ENCODE measurements around the gene EI24. TPM values are rescaled to one million over a fixed set of nuclear protein-coding genes. Genes with fewer than 3 reads are reported as not detected.

EI24 gene
- total and polyA plus RNA-seq, 9 of the 15 experiments (the other 6 are each of a cell fraction or from before 2014, with no cell fraction given): 50.4 to 260 (median 168) TPM

DNA sequence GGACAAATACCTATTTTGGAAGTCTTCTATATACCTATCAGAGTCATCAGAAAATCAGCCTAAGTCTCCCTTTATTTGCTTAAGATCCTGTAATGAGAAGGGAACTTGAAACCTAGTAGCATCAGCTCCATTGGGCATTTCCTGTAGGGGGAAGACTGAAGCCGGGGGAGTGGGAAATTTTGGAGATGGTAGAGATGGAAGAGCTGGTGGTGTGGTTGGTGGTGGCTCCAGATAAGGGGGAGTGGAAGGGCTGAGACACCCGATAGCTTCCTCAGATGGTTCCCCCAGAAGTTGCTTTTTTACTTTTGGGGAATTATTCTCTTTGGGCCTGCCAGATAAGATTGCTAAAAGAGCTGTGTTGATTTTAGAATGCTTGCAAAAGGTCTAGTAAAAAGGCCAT lies 16.4 kb upstream of the EI24 start (continued):
- TF ChIP-seq ZBTB11 (CRISPR knock-in tag; IDR thresholded peaks at IDR 0.05) (peak in 2 of 3 experiments; percentile 54 to 93; a peak in 4 of 6 replicates), GMEB1 (CRISPR knock-in tag; IDR thresholded peaks at IDR 0.05) (no peak), RUNX1 (IDR thresholded peaks at IDR 0.05; ENCODE audit: low read depth) (peak; percentile 94; the same call in 1 of the 2 replicates), XRCC5 (IDR thresholded peaks at IDR 0.05; ENCODE audit: low read depth, low read length) (no peak), ZNF699 (CRISPR knock-in tag; IDR thresholded peaks at IDR 0.05; ENCODE audit: insufficient replicate concordance) (no peak), KAT7 (CRISPR knock-in tag; IDR thresholded peaks at IDR 0.05; ENCODE audit: borderline replicate concordance) (no peak), ESRRA (IDR thresholded peaks at IDR 0.05; ENCODE audit: borderline replicate concordance, low read depth) (no peak), GABPB1 (CRISPR knock-in tag; IDR thresholded peaks at IDR 0.05) (peak; percentile 18; the same call in 1 of the 2 replicates), MCM7 (IDR thresholded peaks at IDR 0.05) (no peak), ZNF24 (IDR thresholded peaks at IDR 0.05) (no peak), RHOXF2B (CRISPR knock-in tag; conservative IDR thresholded peaks at IDR 0.05) (no peak), ZBTB17 (CRISPR knock-in tag; IDR thresholded peaks at IDR 0.05) (0 out of 2 replicates have a peak, but pooled peaks have one; percentile 21), ZNF174 (CRISPR knock-in tag; IDR thresholded peaks at IDR 0.05) (no peak), POLR2G (IDR thresholded peaks at IDR 0.05; ENCODE audit: low read depth, low read length) (no peak), SPI1 (IDR thresholded peaks at IDR 0.05; ENCODE audit: borderline replicate concordance, low read depth, low read length) (peak; percentile 9; the same call in 1 of the 2 replicates), NUFIP1 (IDR thresholded peaks at IDR 0.05; ENCODE audit: partially characterized antibody) (no peak), ZNF384 (IDR thresholded peaks at IDR 0.05; ENCODE audit: low read depth, low read length) (peak; percentile 52)
- TF ChIP-seq, protein P1, sequence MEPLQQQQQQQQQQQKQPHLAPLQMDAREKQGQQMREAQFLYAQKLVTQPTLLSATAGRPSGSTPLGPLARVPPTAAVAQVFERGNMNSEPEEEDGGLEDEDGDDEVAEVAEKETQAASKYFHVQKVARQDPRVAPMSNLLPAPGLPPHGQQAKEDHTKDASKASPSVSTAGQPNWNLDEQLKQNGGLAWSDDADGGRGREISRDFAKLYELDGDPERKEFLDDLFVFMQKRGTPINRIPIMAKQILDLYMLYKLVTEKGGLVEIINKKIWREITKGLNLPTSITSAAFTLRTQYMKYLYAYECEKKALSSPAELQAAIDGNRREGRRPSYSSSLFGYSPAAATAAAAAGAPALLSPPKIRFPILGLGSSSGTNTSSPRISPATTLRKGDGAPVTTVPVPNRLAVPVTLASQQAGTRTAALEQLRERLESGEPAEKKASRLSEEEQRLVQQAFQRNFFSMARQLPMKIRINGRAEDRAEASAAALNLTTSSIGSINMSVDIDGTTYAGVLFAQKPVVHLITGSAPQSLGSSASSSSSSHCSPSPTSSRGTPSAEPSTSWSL (CRISPR knock-in tag; IDR thresholded peaks at IDR 0.05; ENCODE audit: borderline replicate concordance): no peak
- TF ChIP-seq, protein P2, sequence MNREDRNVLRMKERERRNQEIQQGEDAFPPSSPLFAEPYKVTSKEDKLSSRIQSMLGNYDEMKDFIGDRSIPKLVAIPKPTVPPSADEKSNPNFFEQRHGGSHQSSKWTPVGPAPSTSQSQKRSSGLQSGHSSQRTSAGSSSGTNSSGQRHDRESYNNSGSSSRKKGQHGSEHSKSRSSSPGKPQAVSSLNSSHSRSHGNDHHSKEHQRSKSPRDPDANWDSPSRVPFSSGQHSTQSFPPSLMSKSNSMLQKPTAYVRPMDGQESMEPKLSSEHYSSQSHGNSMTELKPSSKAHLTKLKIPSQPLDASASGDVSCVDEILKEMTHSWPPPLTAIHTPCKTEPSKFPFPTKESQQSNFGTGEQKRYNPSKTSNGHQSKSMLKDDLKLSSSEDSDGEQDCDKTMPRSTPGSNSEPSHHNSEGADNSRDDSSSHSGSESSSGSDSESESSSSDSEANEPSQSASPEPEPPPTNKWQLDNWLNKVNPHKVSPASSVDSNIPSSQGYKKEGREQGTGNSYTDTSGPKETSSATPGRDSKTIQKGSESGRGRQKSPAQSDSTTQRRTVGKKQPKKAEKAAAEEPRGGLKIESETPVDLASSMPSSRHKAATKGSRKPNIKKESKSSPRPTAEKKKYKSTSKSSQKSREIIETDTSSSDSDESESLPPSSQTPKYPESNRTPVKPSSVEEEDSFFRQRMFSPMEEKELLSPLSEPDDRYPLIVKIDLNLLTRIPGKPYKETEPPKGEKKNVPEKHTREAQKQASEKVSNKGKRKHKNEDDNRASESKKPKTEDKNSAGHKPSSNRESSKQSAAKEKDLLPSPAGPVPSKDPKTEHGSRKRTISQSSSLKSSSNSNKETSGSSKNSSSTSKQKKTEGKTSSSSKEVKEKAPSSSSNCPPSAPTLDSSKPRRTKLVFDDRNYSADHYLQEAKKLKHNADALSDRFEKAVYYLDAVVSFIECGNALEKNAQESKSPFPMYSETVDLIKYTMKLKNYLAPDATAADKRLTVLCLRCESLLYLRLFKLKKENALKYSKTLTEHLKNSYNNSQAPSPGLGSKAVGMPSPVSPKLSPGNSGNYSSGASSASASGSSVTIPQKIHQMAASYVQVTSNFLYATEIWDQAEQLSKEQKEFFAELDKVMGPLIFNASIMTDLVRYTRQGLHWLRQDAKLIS (CRISPR knock-in tag; IDR thresholded peaks at IDR 0.05): no peak
